HG02943 (cell line): ENCODE measurements around the gene DPP10.

Experiments used
- ATAC-seq: cut with Tn5 transposase; IDR thresholded peaks from one replicate; pipeline ENCODE4 v1.9.1; 2021; ENCODE audit warnings: mild to moderate bottlenecking, low read depth, moderate library complexity; ENCODE audit not compliant: unreplicated experiment

The DPP10 gene

GRCh38 chr2:115194623-115195022 is 752.2 kb downstream of the DPP10 start:
- no peak for ATAC-seq

GRCh38 chr2:115196587-115196986 is 754.1 kb downstream of the DPP10 start:
- ATAC-seq = no peak

- ATAC-seq = no peak
Measured at GRCh38 chr2:115199966-115200365, 757.5 kb downstream of the DPP10 start.

- no peak for ATAC-seq
Measured at GRCh38 chr2:115201386-115201785, 758.9 kb downstream of the DPP10 start.

- ATAC-seq = no peak
Measured at GRCh38 chr2:115208493-115209164, 766.2 kb downstream of the DPP10 start.

- no peak for ATAC-seq
Measured at GRCh38 chr2:115214050-115214449, 771.6 kb downstream of the DPP10 start.

GRCh38 chr2:115219296-115219695 is 776.9 kb downstream of the DPP10 start:
- ATAC-seq = no peak

- ATAC-seq = no peak
Measured at GRCh38 chr2:115234186-115234585, 791.7 kb downstream of the DPP10 start.

GRCh38 chr2:115234737-115235136 is 792.3 kb downstream of the DPP10 start:
- ATAC-seq = no peak

- ATAC-seq = no peak
Measured at GRCh38 chr2:115248066-115248465, 805.6 kb downstream of the DPP10 start.

- ATAC-seq = no peak
Measured at GRCh38 chr2:115277366-115277765, 834.9 kb downstream of the DPP10 start.

GRCh38 chr2:115285416-115285815 is 843.0 kb downstream of the DPP10 start:
- no peak for ATAC-seq

GRCh38 chr2:115290478-115290877 is 848.0 kb downstream of the DPP10 start:
- ATAC-seq = no peak

- ATAC-seq = no peak
Measured at GRCh38 chr2:115292742-115293141, 850.3 kb downstream of the DPP10 start.

GRCh38 chr2:115294999-115295398 is 852.6 kb downstream of the DPP10 start:
- no peak for ATAC-seq

- no peak for ATAC-seq
Measured at GRCh38 chr2:115297056-115297455, 854.6 kb downstream of the DPP10 start.

GRCh38 chr2:115299199-115299598 is 856.8 kb downstream of the DPP10 start:
- no peak for ATAC-seq

- ATAC-seq = no peak
Measured at GRCh38 chr2:115305712-115306111, 863.3 kb downstream of the DPP10 start.

GRCh38 chr2:115314119-115314518 is 871.7 kb downstream of the DPP10 start:
- no peak for ATAC-seq

GRCh38 chr2:115327061-115327460 is 884.6 kb downstream of the DPP10 start:
- no peak for ATAC-seq

GRCh38 chr2:115359550-115359949 is 917.1 kb downstream of the DPP10 start:
- ATAC-seq = no peak

GRCh38 chr2:115364093-115364492 is 921.7 kb downstream of the DPP10 start:
- ATAC-seq = no peak

- ATAC-seq = no peak
Measured at GRCh38 chr2:115369400-115369799, 927.0 kb downstream of the DPP10 start.
